GM12872 (cell line): ENCODE measurements around the gene RAB11FIP4.

Source experiments
- CTCF ChIP-seq: IDR thresholded peaks from 3 replicates; pipeline ENCODE4 v1.5.1; 2011; ENCODE audit warnings: low read depth, mild to moderate bottlenecking, low read length, moderate library complexity; ENCODE audit not compliant: insufficient read depth

Gene RAB11FIP4

GRCh38 chr17:31509805-31510177 lies 118.3 kb downstream of the RAB11FIP4 start:
- no peak for TF ChIP-seq CTCF

- TF ChIP-seq CTCF: 0 out of 3 replicates have a peak, but pooled peaks have one; percentile 7
Observed at GRCh38 chr17:31510308-31511194, 119.1 kb downstream of the RAB11FIP4 start.

GRCh38 chr17:31511195-31511578 lies 119.7 kb downstream of the RAB11FIP4 start:
- no peak for TF ChIP-seq CTCF

- no peak for TF ChIP-seq CTCF
Observed at GRCh38 chr17:31511580-31511979, 120.1 kb downstream of the RAB11FIP4 start.

- no peak for TF ChIP-seq CTCF
Observed at GRCh38 chr17:31512104-31512740, 120.7 kb downstream of the RAB11FIP4 start.

GRCh38 chr17:31512796-31513195 lies 121.3 kb downstream of the RAB11FIP4 start:
- TF ChIP-seq CTCF: no peak

GRCh38 chr17:31513731-31514427 lies 122.4 kb downstream of the RAB11FIP4 start:
- no peak for TF ChIP-seq CTCF
